Central memory CD8-positive, alpha-beta T cell (primary cell): ENCODE measurements around the gene CLCN3.
A peak's percentile ranks its signal among the peaks of the same experiment; 100 is the strongest.

Source experiments
- ATAC-seq: fragments of 150-1000 bp; cut with Tn5 transposase; replicated peaks from 2 replicates; pipeline ENCODE4 v1.10.0; 2022; ENCODE audit warnings: mild to moderate bottlenecking, moderate FRiP score, moderate number of reproducible peaks; ENCODE audit not compliant: poor library complexity, severe bottlenecking; ENCODE audit errors: extremely low read depth
- DNase-seq, 2 donors: peaks; one replicate each; pipeline ENCODE4 v3.0.0; 2021; ENCODE audit warnings: low spot score in 2 of 2
- H3K27ac Mint-ChIP-seq: one replicate; pipeline ENCODE4 v1.8.0; 2022; ENCODE audit warnings: low read depth, mild to moderate bottlenecking, moderate library complexity, mixed read lengths
- H3K27me3 Mint-ChIP-seq: one replicate; pipeline ENCODE4 v1.8.0; 2022; ENCODE audit warnings: mixed read lengths
- H3K36me3 Mint-ChIP-seq: one replicate; pipeline ENCODE4 v1.8.0; 2022; ENCODE audit warnings: mild to moderate bottlenecking, moderate library complexity, mixed read lengths; ENCODE audit not compliant: insufficient read depth
- H3K4me1 Mint-ChIP-seq: one replicate; pipeline ENCODE4 v1.8.0; 2022; ENCODE audit warnings: mixed read lengths
- H3K4me3 Mint-ChIP-seq: one replicate; pipeline ENCODE4 v1.8.0; 2022; ENCODE audit warnings: mild to moderate bottlenecking, moderate library complexity, mixed read lengths
- H3K9me3 Mint-ChIP-seq: one replicate; pipeline ENCODE4 v1.8.0; 2022; ENCODE audit warnings: mixed read lengths

The CLCN3 gene

GRCh38 chr4:169645627-169646026 lies 25.2 kb downstream of the CLCN3 start:
- Mint-ChIP-seq H3K27ac (no peak overlapping the region), H3K4me3 (no peak overlapping the region), H3K9me3 (no peaks in the 10 kb centered on the region), H3K4me1 (peaks cover 14% of the 10 kb centered on the region), H3K36me3 (peaks cover 10% of the 10 kb centered on the region), H3K27me3 (no peaks in the 10 kb centered on the region)
- ATAC-seq (no peak), DNase-seq (no peak)

GRCh38 chr4:169649545-169650226 lies 29.3 kb downstream of the CLCN3 start:
- Mint-ChIP-seq H3K27me3 (no peaks in the 10 kb centered on the region), H3K36me3 (peaks cover 2% of the 10 kb centered on the region), H3K4me1 (peaks cover 22% of the 10 kb centered on the region), H3K4me3 (no peak overlapping the region), H3K27ac (no peak overlapping the region), H3K9me3 (no peaks in the 10 kb centered on the region)
- no peak for ATAC-seq
- no peak for DNase-seq

- peaks cover 22% of the 10 kb centered on the region for H3K4me1 Mint-ChIP-seq
- no peaks in the 10 kb centered on the region for H3K27me3 Mint-ChIP-seq
- H3K9me3 Mint-ChIP-seq, result no peaks in the 10 kb centered on the region
- no peak for ATAC-seq
- H3K36me3 Mint-ChIP-seq, result peaks cover 2% of the 10 kb centered on the region
- DNase-seq, result no peak
- H3K4me3 Mint-ChIP-seq, result no peak overlapping the region
- H3K27ac Mint-ChIP-seq, result no peak overlapping the region
These were observed 30.0 kb downstream of the CLCN3 start for GRCh38 chr4:169650227-169650936.

GRCh38 chr4:169652535-169652934 lies 32.2 kb downstream of the CLCN3 start:
- Mint-ChIP-seq H3K36me3 (peaks cover 2% of the 10 kb centered on the region), H3K27ac (no peak overlapping the region), H3K27me3 (no peaks in the 10 kb centered on the region), H3K9me3 (no peaks in the 10 kb centered on the region), H3K4me1 (peaks cover 27% of the 10 kb centered on the region), H3K4me3 (no peak overlapping the region)
- DNase-seq (no peak), ATAC-seq (no peak)

- ATAC-seq (no peak), DNase-seq (no peak)
- no peak overlapping the region for H3K27ac Mint-ChIP-seq
- H3K9me3 Mint-ChIP-seq, result no peaks in the 10 kb centered on the region
- H3K27me3 Mint-ChIP-seq, result no peaks in the 10 kb centered on the region
- peaks cover 1% of the 10 kb centered on the region for H3K36me3 Mint-ChIP-seq
- no peak overlapping the region for H3K4me3 Mint-ChIP-seq
- peaks cover 21% of the 10 kb centered on the region for H3K4me1 Mint-ChIP-seq
These were observed 35.0 kb downstream of the CLCN3 start for GRCh38 chr4:169655401-169655800.

- DNase-seq (no peak), ATAC-seq (no peak)
- Mint-ChIP-seq H3K36me3 (peaks cover 3% of the 10 kb centered on the region), H3K9me3 (no peaks in the 10 kb centered on the region), H3K4me1 (peaks cover 27% of the 10 kb centered on the region), H3K27me3 (no peaks in the 10 kb centered on the region), H3K4me3 (no peak overlapping the region), H3K27ac (no peak overlapping the region)
These were observed 37.2 kb downstream of the CLCN3 start for GRCh38 chr4:169657470-169658107.

GRCh38 chr4:169658196-169658595 lies 37.8 kb downstream of the CLCN3 start:
- peaks cover 5% of the 10 kb centered on the region for H3K36me3 Mint-ChIP-seq
- DNase-seq (no peak), ATAC-seq (no peak)
- H3K27me3 Mint-ChIP-seq, result no peaks in the 10 kb centered on the region
- no peak overlapping the region for H3K27ac Mint-ChIP-seq
- peaks cover 27% of the 10 kb centered on the region for H3K4me1 Mint-ChIP-seq
- H3K4me3 Mint-ChIP-seq, result no peak overlapping the region
- no peaks in the 10 kb centered on the region for H3K9me3 Mint-ChIP-seq

- no peak for ATAC-seq
- Mint-ChIP-seq H3K9me3 (no peaks in the 10 kb centered on the region), H3K4me3 (no peak overlapping the region)
These were observed 38.8 kb downstream of the CLCN3 start for GRCh38 chr4:169658975-169659715.

GRCh38 chr4:169659716-169660670 lies 39.6 kb downstream of the CLCN3 start:
- Mint-ChIP-seq H3K9me3 (no peaks in the 10 kb centered on the region), H3K27me3 (no peaks in the 10 kb centered on the region), H3K4me1 (peaks cover 25% of the 10 kb centered on the region), H3K4me3 (peak overlapping the region; percentile 20), H3K27ac (peak overlapping the region; percentile 84), H3K36me3 (peaks cover 5% of the 10 kb centered on the region)
- peak in 1 of 2 donors; percentile 43 for DNase-seq
- ATAC-seq, result peak; percentile 97

More at GRCh38 chr4:169658975-169659715, 38.8 kb downstream of the CLCN3 start:
- no peaks in the 10 kb centered on the region for H3K27me3 Mint-ChIP-seq
- peaks cover 28% of the 10 kb centered on the region for H3K4me1 Mint-ChIP-seq
- DNase-seq, result no peak
- H3K27ac Mint-ChIP-seq, result peak overlapping the region; percentile 84
- peaks cover 5% of the 10 kb centered on the region for H3K36me3 Mint-ChIP-seq

- peaks cover 5% of the 10 kb centered on the region for H3K36me3 Mint-ChIP-seq
- no peak overlapping the region for H3K27ac Mint-ChIP-seq
These were observed 40.6 kb downstream of the CLCN3 start for GRCh38 chr4:169660929-169661328.

GRCh38 chr4:169661761-169662160 lies 41.4 kb downstream of the CLCN3 start:
- Mint-ChIP-seq H3K27ac (no peak overlapping the region), H3K4me1 (peaks cover 20% of the 10 kb centered on the region), H3K36me3 (peaks cover 5% of the 10 kb centered on the region), H3K27me3 (no peaks in the 10 kb centered on the region), H3K4me3 (no peak overlapping the region), H3K9me3 (no peaks in the 10 kb centered on the region)
- no peak for DNase-seq
- ATAC-seq, result no peak

More at GRCh38 chr4:169660929-169661328, 40.6 kb downstream of the CLCN3 start:
- ATAC-seq (no peak), DNase-seq (no peak)
- Mint-ChIP-seq H3K9me3 (no peaks in the 10 kb centered on the region), H3K27me3 (no peaks in the 10 kb centered on the region), H3K4me3 (no peak overlapping the region), H3K4me1 (peaks cover 24% of the 10 kb centered on the region)
